Measurements from ENCODE around the gene DHRSX. TPM values are rescaled to one million over a fixed set of nuclear protein-coding genes. Genes with fewer than 3 reads are reported as not detected.

DHRSX gene
- total RNA-seq, 6 donors from 2014 or later, result 18.2 to 34.8 (median 21.2) TPM

GRCh38 chrX:2348211-2348610, 152.6 kb downstream of the DHRSX start:
- no peak overlapping the region for H3K4me3 ChIP-seq
- TF ChIP-seq EP300 (IDR thresholded peaks at IDR 0.05) (no peak), POLR2AphosphoS5 (IDR thresholded peaks at IDR 0.05) (no peak), POLR2A (IDR thresholded peaks at IDR 0.05) (no peak)
- no peaks in the 10 kb centered on the region for H3K9me3 ChIP-seq
- WGBS, 2 donors, result 85 to 95% methylated on average over 5 of the region's 5 CpGs
- H3K4me1 ChIP-seq, result no peaks in the 10 kb centered on the region
- no peaks in the 10 kb centered on the region for H3K36me3 ChIP-seq
- ATAC-seq (ENCODE audit: low FRiP score in 2 of 2) (no peak), DNase-seq (no peak)
- H3K27me3 ChIP-seq, result no peaks in the 10 kb centered on the region
- H3K27ac ChIP-seq, result no peak overlapping the region

GRCh38 chrX:2346158-2346557, 154.6 kb downstream of the DHRSX start:
- WGBS, 2 donors, result 82 to 84% methylated on average over 7 of the region's 7 CpGs
- TF ChIP-seq POLR2A (IDR thresholded peaks at IDR 0.05) (no peak), CTCF (IDR thresholded peaks at IDR 0.05) (no peak), EP300 (IDR thresholded peaks at IDR 0.05) (no peak), POLR2AphosphoS5 (IDR thresholded peaks at IDR 0.05) (no peak)
- Histone ChIP-seq H3K9me3 (no peaks in the 10 kb centered on the region), H3K36me3 (no peaks in the 10 kb centered on the region), H3K4me3 (no peak overlapping the region), H3K27me3 (no peaks in the 10 kb centered on the region), H3K4me1 (no peaks in the 10 kb centered on the region), H3K27ac (no peak overlapping the region)
- ATAC-seq (ENCODE audit: low FRiP score in 2 of 2) (no peak), DNase-seq (no peak)

GRCh38 chrX:2345562-2345961, 155.2 kb downstream of the DHRSX start:
- Histone ChIP-seq H3K27me3 (no peaks in the 10 kb centered on the region), H3K36me3 (no peaks in the 10 kb centered on the region), H3K27ac (no peak overlapping the region), H3K9me3 (no peaks in the 10 kb centered on the region), H3K4me1 (no peaks in the 10 kb centered on the region), H3K4me3 (no peak overlapping the region)
- WGBS, 2 donors, result 97 to 99% methylated on average over 4 of the region's 4 CpGs
- DNase-seq, result no peak
- TF ChIP-seq POLR2A (IDR thresholded peaks at IDR 0.05), result no peak
- no peak for ATAC-seq (ENCODE audit: low FRiP score in 2 of 2)

GRCh38 chrX:2343413-2343812, 157.4 kb downstream of the DHRSX start:
- TF ChIP-seq POLR2A (IDR thresholded peaks at IDR 0.05) (no peak), POLR2AphosphoS5 (IDR thresholded peaks at IDR 0.05) (no peak), CTCF (IDR thresholded peaks at IDR 0.05) (no peak), EP300 (IDR thresholded peaks at IDR 0.05) (no peak)
- no peaks in the 10 kb centered on the region for H3K9me3 ChIP-seq
- no peak overlapping the region for H3K27ac ChIP-seq
- no peaks in the 10 kb centered on the region for H3K4me1 ChIP-seq
- 95 to 97% methylated on average over 4 of the region's 4 CpGs for WGBS, 2 donors
- H3K4me3 ChIP-seq, result no peak overlapping the region
- H3K36me3 ChIP-seq, result no peaks in the 10 kb centered on the region
- ATAC-seq (ENCODE audit: low FRiP score in 2 of 2) (no peak), DNase-seq (no peak)
- no peaks in the 10 kb centered on the region for H3K27me3 ChIP-seq

GRCh38 chrX:2342874-2343273, 157.9 kb downstream of the DHRSX start:
- 89 to 90% methylated on average over 7 of the region's 7 CpGs for WGBS, 2 donors
- Histone ChIP-seq H3K27me3 (no peaks in the 10 kb centered on the region), H3K9me3 (no peaks in the 10 kb centered on the region), H3K4me1 (no peaks in the 10 kb centered on the region), H3K27ac (no peak overlapping the region), H3K36me3 (no peaks in the 10 kb centered on the region), H3K4me3 (no peak overlapping the region)
- no peak for DNase-seq
- TF ChIP-seq CTCF (IDR thresholded peaks at IDR 0.05) (no peak), POLR2AphosphoS5 (IDR thresholded peaks at IDR 0.05) (no peak), POLR2A (IDR thresholded peaks at IDR 0.05) (no peak), EP300 (IDR thresholded peaks at IDR 0.05) (no peak)
- ATAC-seq (ENCODE audit: low FRiP score in 2 of 2), result no peak

GRCh38 chrX:2342281-2342688, 158.5 kb downstream of the DHRSX start:
- Histone ChIP-seq H3K4me3 (no peak overlapping the region), H3K36me3 (no peaks in the 10 kb centered on the region), H3K27ac (no peak overlapping the region), H3K9me3 (no peaks in the 10 kb centered on the region), H3K4me1 (no peaks in the 10 kb centered on the region), H3K27me3 (no peaks in the 10 kb centered on the region)
- 90 to 94% methylated on average over 9 of the region's 9 CpGs for WGBS, 2 donors
- TF ChIP-seq POLR2A (IDR thresholded peaks at IDR 0.05), result no peak
- no peak for TF ChIP-seq POLR2AphosphoS5 (IDR thresholded peaks at IDR 0.05)
- no peak for TF ChIP-seq EP300 (IDR thresholded peaks at IDR 0.05)
- TF ChIP-seq CTCF (IDR thresholded peaks at IDR 0.05), result no peak
- ATAC-seq (ENCODE audit: low FRiP score in 2 of 2), result no peak
- DNase-seq, result no peak

Measured in upper lobe of left lung (tissue), 6 donors.